ENCODE results near the gene USP15.

USP15 gene

GRCh38 chr12:62279058-62279457, 18.9 kb downstream of the USP15 start:
- in situ Hi-C loops (cut with MboI; ENCODE audit: low sequenced_read_pairs) = no loop called here

GRCh38 chr12:62279961-62280360, 19.8 kb downstream of the USP15 start:
- in situ Hi-C loops (cut with MboI; ENCODE audit: low sequenced_read_pairs) = no loop called here

- in situ Hi-C loops (cut with MboI; ENCODE audit: low sequenced_read_pairs) = no loop called here
Measured at GRCh38 chr12:62282057-62282774, 22.0 kb downstream of the USP15 start.

GRCh38 chr12:62284749-62285148, 24.5 kb downstream of the USP15 start:
- in situ Hi-C loops (cut with MboI; ENCODE audit: low sequenced_read_pairs) = no loop called here

- in situ Hi-C loops (cut with MboI; ENCODE audit: low sequenced_read_pairs) = no loop called here
Measured at GRCh38 chr12:62285284-62285683, 25.1 kb downstream of the USP15 start.

- in situ Hi-C loops (cut with MboI; ENCODE audit: low sequenced_read_pairs) = no loop called here
Measured at GRCh38 chr12:62288328-62288727, 28.1 kb downstream of the USP15 start.

GRCh38 chr12:62290846-62291245, 30.6 kb downstream of the USP15 start:
- in situ Hi-C loops (cut with MboI; ENCODE audit: low sequenced_read_pairs) = no loop called here

GRCh38 chr12:62291864-62292760, 31.9 kb downstream of the USP15 start:
- in situ Hi-C loops (cut with MboI; ENCODE audit: low sequenced_read_pairs) = no loop called here

- in situ Hi-C loops (cut with MboI; ENCODE audit: low sequenced_read_pairs) = no loop called here
Measured at GRCh38 chr12:62292761-62293344, 32.6 kb downstream of the USP15 start.

GRCh38 chr12:62294378-62294777, 34.2 kb downstream of the USP15 start:
- in situ Hi-C loops (cut with MboI; ENCODE audit: low sequenced_read_pairs) = no loop called here

GRCh38 chr12:62296001-62296400, 35.8 kb downstream of the USP15 start:
- in situ Hi-C loops (cut with MboI; ENCODE audit: low sequenced_read_pairs) = no loop called here

GRCh38 chr12:62297321-62297720, 37.1 kb downstream of the USP15 start:
- in situ Hi-C loops (cut with MboI; ENCODE audit: low sequenced_read_pairs) = no loop called here

- in situ Hi-C loops (cut with MboI; ENCODE audit: low sequenced_read_pairs) = no loop called here
Measured at GRCh38 chr12:62299617-62300016, 39.4 kb downstream of the USP15 start.

GRCh38 chr12:62301080-62301798, 41.0 kb downstream of the USP15 start:
- in situ Hi-C loops (cut with MboI; ENCODE audit: low sequenced_read_pairs) = no loop called here

GRCh38 chr12:62301799-62302133, 41.6 kb downstream of the USP15 start:
- in situ Hi-C loops (cut with MboI; ENCODE audit: low sequenced_read_pairs) = no loop called here

GRCh38 chr12:62304560-62304959, 44.4 kb downstream of the USP15 start:
- in situ Hi-C loops (cut with MboI; ENCODE audit: low sequenced_read_pairs) = no loop called here

- in situ Hi-C loops (cut with MboI; ENCODE audit: low sequenced_read_pairs) = no loop called here
Measured at GRCh38 chr12:62305778-62306177, 45.6 kb downstream of the USP15 start.

- in situ Hi-C loops (cut with MboI; ENCODE audit: low sequenced_read_pairs) = no loop called here
Measured at GRCh38 chr12:62306569-62307530, 46.6 kb downstream of the USP15 start.

- in situ Hi-C loops (cut with MboI; ENCODE audit: low sequenced_read_pairs) = no loop called here
Measured at GRCh38 chr12:62308201-62308600, 48.0 kb downstream of the USP15 start.

GRCh38 chr12:62313727-62314380, 53.6 kb downstream of the USP15 start:
- in situ Hi-C loops (cut with MboI; ENCODE audit: low sequenced_read_pairs) = no loop called here
